G401.6 (cell line): ENCODE measurements around the gene PHYHD1.

Experiments
- FAIRE-seq: peaks from 2 replicates; lab custom pipeline; 2012; peaks lifted over from hg19 to GRCh38; lab: Jason Lieb, UNC

Gene PHYHD1

GRCh38 chr9:128983536-128983935, 62.8 kb downstream of the PHYHD1 start:
- no peak for FAIRE-seq

DNA sequence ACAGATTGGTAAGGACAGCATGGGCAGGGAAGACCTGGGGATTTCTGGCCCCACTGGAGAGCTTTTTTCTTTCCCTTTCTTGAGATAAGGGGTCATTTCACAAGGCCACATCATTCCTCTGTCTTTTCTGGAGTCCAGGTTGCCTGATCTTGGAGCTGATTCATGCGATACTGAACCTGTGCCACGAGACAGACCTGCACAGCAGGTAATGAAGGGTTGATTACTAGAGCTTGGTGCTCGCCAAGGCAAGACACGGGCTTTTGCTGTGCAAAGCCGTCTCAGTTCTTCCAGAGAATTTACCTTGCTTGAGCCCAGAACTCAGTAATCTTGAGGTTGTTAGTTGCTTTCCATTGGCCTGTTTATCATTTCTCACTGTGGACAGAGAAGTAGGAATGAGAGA, 65.9 kb downstream of the PHYHD1 start:
- FAIRE-seq, result no peak

DNA sequence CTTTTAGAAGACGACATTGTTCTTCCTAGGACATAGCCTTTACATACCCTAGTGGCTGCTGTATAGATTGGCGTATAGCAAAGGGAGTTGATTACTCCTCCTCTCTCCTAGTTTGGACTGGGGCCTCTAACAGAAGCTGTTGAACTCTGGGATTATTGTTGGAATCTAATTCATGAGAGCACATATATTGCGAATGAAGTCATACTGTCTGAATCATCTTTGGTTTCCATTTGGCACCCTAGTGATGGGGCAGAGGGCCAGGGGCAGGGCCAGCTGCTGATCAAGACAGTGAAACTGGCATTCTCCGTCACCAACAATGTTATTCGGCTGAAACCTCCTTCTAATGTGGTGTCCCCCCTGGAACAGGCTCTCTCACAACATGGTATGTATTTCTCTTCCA, 67.0 kb downstream of the PHYHD1 start:
- FAIRE-seq, result no peak
